Panc1 (cell line): ENCODE data around the gene DNMT3A. TPM values are rescaled to one million over a fixed set of nuclear protein-coding genes. Genes with fewer than 3 reads are reported as not detected.
A peak's percentile ranks its signal among the peaks of the same experiment; 100 is the strongest.

Experiments
- microRNA-seq: library from miRNA; unstranded; fragments of <30 nt; microRNA quantifications from one replicate; pipeline ENCODE4 v1.1.0, GENCODE V29; 2020; ENCODE audit not compliant: unreplicated experiment
- total RNA-seq: library from RNA; stranded (reverse); gene quantifications from one replicate; pipeline ENCODE4 v1.2.1, GENCODE V29; 2021; ENCODE audit not compliant: unreplicated experiment

Gene DNMT3A
- total RNA-seq, 1 experiment from 2014 or later: 29.3 TPM

Small RNA genes within 50 kb of the gene (microRNA-seq; reads per million reads assigned to microRNA genes)
- 289 reads per million, percentile 68 among the genes with 10 or more reads in this experiment for gene MIR1301

Other genes with a start within 250 kb of the DNMT3A start
- not detected for gene POMC, start 173.3 kb downstream of the DNMT3A start, total RNA-seq